Measurements from ENCODE around the gene LEMD3.

GRCh38 chr12:65140738-65141137 lies 28.6 kb upstream of the LEMD3 start:
- no peak for TF ChIP-seq CTCF (IDR thresholded peaks at IDR 0.05)
- TF ChIP-seq, protein P1, sequence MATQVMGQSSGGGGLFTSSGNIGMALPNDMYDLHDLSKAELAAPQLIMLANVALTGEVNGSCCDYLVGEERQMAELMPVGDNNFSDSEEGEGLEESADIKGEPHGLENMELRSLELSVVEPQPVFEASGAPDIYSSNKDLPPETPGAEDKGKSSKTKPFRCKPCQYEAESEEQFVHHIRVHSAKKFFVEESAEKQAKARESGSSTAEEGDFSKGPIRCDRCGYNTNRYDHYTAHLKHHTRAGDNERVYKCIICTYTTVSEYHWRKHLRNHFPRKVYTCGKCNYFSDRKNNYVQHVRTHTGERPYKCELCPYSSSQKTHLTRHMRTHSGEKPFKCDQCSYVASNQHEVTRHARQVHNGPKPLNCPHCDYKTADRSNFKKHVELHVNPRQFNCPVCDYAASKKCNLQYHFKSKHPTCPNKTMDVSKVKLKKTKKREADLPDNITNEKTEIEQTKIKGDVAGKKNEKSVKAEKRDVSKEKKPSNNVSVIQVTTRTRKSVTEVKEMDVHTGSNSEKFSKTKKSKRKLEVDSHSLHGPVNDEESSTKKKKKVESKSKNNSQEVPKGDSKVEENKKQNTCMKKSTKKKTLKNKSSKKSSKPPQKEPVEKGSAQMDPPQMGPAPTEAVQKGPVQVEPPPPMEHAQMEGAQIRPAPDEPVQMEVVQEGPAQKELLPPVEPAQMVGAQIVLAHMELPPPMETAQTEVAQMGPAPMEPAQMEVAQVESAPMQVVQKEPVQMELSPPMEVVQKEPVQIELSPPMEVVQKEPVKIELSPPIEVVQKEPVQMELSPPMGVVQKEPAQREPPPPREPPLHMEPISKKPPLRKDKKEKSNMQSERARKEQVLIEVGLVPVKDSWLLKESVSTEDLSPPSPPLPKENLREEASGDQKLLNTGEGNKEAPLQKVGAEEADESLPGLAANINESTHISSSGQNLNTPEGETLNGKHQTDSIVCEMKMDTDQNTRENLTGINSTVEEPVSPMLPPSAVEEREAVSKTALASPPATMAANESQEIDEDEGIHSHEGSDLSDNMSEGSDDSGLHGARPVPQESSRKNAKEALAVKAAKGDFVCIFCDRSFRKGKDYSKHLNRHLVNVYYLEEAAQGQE (IDR thresholded peaks at IDR 0.05; ENCODE audit: insufficient read depth in 1 of 2, low read depth in 2 of 2, low read length in 1 of 2), result no peak
- TF ChIP-seq SIN3A (IDR thresholded peaks at IDR 0.05; ENCODE audit: borderline replicate concordance, insufficient read depth, low read depth, low read length), result no peak
- TF ChIP-seq POLR2AphosphoS5 (IDR thresholded peaks at IDR 0.05; ENCODE audit: low read depth, low read length), result no peak
